ENCODE measurements around the gene ARID4A.
"Not testable (repeated sequence)": the region's sequence is repeated elsewhere in the genome, so short reads cannot be mapped to it uniquely, and the experiment has no call there.

The ARID4A gene

GRCh38 chr14:58298477-58299400, at the start of gene ARID4A:
Gene ARID4A (plus strand): TSS chr14:58298555. CDS start chr14:58299855, 1,300 bp downstream.
- DNase-seq, result peak; percentile 89

GRCh38 chr14:58249611-58250010, 48.7 kb upstream of the ARID4A start:
- DNase-seq, result no peak

GRCh38 chr14:58258156-58258555, 40.2 kb upstream of the ARID4A start:
- DNase-seq, result no peak

GRCh38 chr14:58262005-58262404, 36.4 kb upstream of the ARID4A start:
- not testable (repeated sequence) for DNase-seq

GRCh38 chr14:58265401-58265800, 33.0 kb upstream of the ARID4A start:
- DNase-seq, result no peak

- DNase-seq, result no peak
Observed at GRCh38 chr14:58270628-58271027, 27.7 kb upstream of the ARID4A start.

- DNase-seq, result no peak
Observed at GRCh38 chr14:58272588-58273372, 25.6 kb upstream of the ARID4A start.

- DNase-seq, result no peak
Observed at GRCh38 chr14:58274881-58275280, 23.5 kb upstream of the ARID4A start.

GRCh38 chr14:58275527-58276190, 22.7 kb upstream of the ARID4A start:
- no peak for DNase-seq

GRCh38 chr14:58276208-58276607, 22.1 kb upstream of the ARID4A start:
- no peak for DNase-seq

GRCh38 chr14:58278177-58278576, 20.2 kb upstream of the ARID4A start:
- DNase-seq, result no peak

GRCh38 chr14:58280954-58281787, 17.2 kb upstream of the ARID4A start:
- no peak for DNase-seq

- DNase-seq, result no peak
Observed at GRCh38 chr14:58281969-58282368, 16.4 kb upstream of the ARID4A start.

GRCh38 chr14:58282925-58283593, 15.3 kb upstream of the ARID4A start:
- no peak for DNase-seq

GRCh38 chr14:58283730-58284129, 14.6 kb upstream of the ARID4A start:
- no peak for DNase-seq

GRCh38 chr14:58285132-58285531, 13.2 kb upstream of the ARID4A start:
- DNase-seq, result no peak

GRCh38 chr14:58287607-58288042, 10.7 kb upstream of the ARID4A start:
- no peak for DNase-seq

GRCh38 chr14:58288106-58288792, 10.1 kb upstream of the ARID4A start:
- DNase-seq, result no peak

- DNase-seq, result no peak
Observed at GRCh38 chr14:58291646-58292045, 6.7 kb upstream of the ARID4A start.

- no peak for DNase-seq
Observed at GRCh38 chr14:58292187-58292586, 6.2 kb upstream of the ARID4A start.

- no peak for DNase-seq
Observed at GRCh38 chr14:58294201-58294600, 4.2 kb upstream of the ARID4A start.

Measured in right forelimb (tissue), 1 donor.